Neural cell (in vitro differentiated cells): Measurements from ENCODE around the gene PTPRK.

Source experiments
- POLR2AphosphoS5 ChIP-seq: IDR thresholded peaks from 2 replicates; pipeline ENCODE4 v1.6.1; 2012
- RAD21 ChIP-seq: fragments of 450-650 bp; conservative IDR thresholded peaks from 2 replicates; pipeline ENCODE4 v1.6.1; 2014; ENCODE audit warnings: antibody characterized with exemption, mild to moderate bottlenecking, moderate library complexity
- SMC3 ChIP-seq: fragments of 450-650 bp; conservative IDR thresholded peaks from 2 replicates; pipeline ENCODE4 v1.6.1; 2014; ENCODE audit warnings: antibody characterized with exemption, mild to moderate bottlenecking, moderate library complexity; ENCODE audit not compliant: poor library complexity
- TF ChIP-seq, protein P1 (sequence below): fragments of 450-650 bp; IDR thresholded peaks from 2 replicates; pipeline ENCODE4 v1.5.1; 2014; ENCODE audit warnings: antibody characterized with exemption, mild to moderate bottlenecking, moderate library complexity; ENCODE audit not compliant: poor library complexity, severe bottlenecking

DNA sequence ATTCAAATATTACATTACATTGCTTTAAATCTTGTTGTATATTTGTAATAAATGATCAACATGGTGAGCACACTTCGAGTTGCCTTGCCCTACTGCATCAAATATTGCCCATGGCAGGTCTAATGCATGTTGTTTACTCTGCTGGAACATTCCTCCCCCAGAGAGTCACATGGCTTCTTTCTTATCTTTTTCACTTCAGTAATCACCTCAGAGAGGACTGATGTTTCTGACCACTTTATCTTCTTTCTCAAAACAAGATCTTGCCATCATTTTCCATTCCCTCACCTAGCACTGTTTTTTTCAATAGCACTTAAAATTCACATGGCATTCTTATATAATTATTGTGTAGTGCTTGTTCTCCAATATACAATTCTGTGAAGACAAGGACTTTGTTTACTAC, 376.1 kb downstream of the PTPRK start:
- TF ChIP-seq, protein P1, sequence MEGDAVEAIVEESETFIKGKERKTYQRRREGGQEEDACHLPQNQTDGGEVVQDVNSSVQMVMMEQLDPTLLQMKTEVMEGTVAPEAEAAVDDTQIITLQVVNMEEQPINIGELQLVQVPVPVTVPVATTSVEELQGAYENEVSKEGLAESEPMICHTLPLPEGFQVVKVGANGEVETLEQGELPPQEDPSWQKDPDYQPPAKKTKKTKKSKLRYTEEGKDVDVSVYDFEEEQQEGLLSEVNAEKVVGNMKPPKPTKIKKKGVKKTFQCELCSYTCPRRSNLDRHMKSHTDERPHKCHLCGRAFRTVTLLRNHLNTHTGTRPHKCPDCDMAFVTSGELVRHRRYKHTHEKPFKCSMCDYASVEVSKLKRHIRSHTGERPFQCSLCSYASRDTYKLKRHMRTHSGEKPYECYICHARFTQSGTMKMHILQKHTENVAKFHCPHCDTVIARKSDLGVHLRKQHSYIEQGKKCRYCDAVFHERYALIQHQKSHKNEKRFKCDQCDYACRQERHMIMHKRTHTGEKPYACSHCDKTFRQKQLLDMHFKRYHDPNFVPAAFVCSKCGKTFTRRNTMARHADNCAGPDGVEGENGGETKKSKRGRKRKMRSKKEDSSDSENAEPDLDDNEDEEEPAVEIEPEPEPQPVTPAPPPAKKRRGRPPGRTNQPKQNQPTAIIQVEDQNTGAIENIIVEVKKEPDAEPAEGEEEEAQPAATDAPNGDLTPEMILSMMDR, result no peak
- TF ChIP-seq RAD21 (no peak), SMC3 (no peak), POLR2AphosphoS5 (no peak)
